Kidney epithelial cell (primary cell): ENCODE results near the gene MYO7B. TPM values are rescaled to one million over a fixed set of nuclear protein-coding genes. Genes with fewer than 3 reads are reported as not detected.
"Not testable (repeated sequence)": the region's sequence is repeated elsewhere in the genome, so short reads cannot be mapped to it uniquely, and the experiment has no call there.

Experiments used
- DNase-seq: peaks from one replicate; pipeline ENCODE4 v3.0.0-alpha.2; 2010; ENCODE audit warnings: low read depth
- H3K27me3 ChIP-seq: 2 replicates; pipeline ENCODE4 v1.6.0; 2011; ENCODE audit warnings: low read length; ENCODE audit not compliant: control insufficient read depth, insufficient read depth
- H3K36me3 ChIP-seq: 2 replicates; pipeline ENCODE4 v1.5.1; 2011; ENCODE audit warnings: low read length; ENCODE audit not compliant: control insufficient read depth, insufficient read depth
- H3K4me3 ChIP-seq: 2 replicates; pipeline ENCODE4 v1.5.1; 2011; ENCODE audit warnings: low read depth, mild to moderate bottlenecking, control low read depth, low read length
- total RNA-seq: library from RNA; depleted of rRNA; stranded (reverse); fragments of >200 nt; gene quantifications from 2 replicates; pipeline ENCODE4 v1.2.3, GENCODE V29; 2015
- TF ChIP-seq, protein P1 (sequence below): IDR thresholded peaks from 2 replicates; pipeline ENCODE4 v1.5.1; 2011; ENCODE audit warnings: mild to moderate bottlenecking, moderate library complexity, low read length, control low read depth, inconsistent platforms; ENCODE audit not compliant: insufficient read depth, poor library complexity, severe bottlenecking

MYO7B gene
- total RNA-seq, 1 donor from 2014 or later = 0.50 TPM

DNA sequence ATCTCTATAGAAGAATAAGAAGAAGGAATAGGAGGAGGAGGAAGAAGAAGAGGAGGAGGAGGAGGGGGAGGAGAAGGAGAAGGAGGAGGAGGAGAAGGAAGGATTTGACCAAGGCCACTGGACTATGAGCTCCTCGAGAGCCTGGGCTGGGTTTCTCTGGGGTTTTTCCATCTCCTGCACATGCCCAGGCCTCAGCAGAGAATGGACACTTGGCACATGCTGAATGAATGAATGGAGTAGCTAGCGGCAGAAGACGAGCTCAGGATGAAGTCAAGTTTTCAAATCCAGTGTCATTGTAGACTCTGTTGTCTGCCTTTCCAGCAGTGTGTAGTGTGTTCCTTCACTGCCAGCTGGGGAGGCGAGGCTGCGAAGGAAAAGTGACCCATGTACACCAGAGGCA, 2.2 kb downstream of the MYO7B start:
- no peak for DNase-seq
- peaks cover 4% of the 10 kb centered on the region for H3K27me3 ChIP-seq
- H3K36me3 ChIP-seq = no peaks in the 10 kb centered on the region
- TF ChIP-seq, protein P1, sequence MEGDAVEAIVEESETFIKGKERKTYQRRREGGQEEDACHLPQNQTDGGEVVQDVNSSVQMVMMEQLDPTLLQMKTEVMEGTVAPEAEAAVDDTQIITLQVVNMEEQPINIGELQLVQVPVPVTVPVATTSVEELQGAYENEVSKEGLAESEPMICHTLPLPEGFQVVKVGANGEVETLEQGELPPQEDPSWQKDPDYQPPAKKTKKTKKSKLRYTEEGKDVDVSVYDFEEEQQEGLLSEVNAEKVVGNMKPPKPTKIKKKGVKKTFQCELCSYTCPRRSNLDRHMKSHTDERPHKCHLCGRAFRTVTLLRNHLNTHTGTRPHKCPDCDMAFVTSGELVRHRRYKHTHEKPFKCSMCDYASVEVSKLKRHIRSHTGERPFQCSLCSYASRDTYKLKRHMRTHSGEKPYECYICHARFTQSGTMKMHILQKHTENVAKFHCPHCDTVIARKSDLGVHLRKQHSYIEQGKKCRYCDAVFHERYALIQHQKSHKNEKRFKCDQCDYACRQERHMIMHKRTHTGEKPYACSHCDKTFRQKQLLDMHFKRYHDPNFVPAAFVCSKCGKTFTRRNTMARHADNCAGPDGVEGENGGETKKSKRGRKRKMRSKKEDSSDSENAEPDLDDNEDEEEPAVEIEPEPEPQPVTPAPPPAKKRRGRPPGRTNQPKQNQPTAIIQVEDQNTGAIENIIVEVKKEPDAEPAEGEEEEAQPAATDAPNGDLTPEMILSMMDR = no peak
- no peak overlapping the region for H3K4me3 ChIP-seq

DNA sequence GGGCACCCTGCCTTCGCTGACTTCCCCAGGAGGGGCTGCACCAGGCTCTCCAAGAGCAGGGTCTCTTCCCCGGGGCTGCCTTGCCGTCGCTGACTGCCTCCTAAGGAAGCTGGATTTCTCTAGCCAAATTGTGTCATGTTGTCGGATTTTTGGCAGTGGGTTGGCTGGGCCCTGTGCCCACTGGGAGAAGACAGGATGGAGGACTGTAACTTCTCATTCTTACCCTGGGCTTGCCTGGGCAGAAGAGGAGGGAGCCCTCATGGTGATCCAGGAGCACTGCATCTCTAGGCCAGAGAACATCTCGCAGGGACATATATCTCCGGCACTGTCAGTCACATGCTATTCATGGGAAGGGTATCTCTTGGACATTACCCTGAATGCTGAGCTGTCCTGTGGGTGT, 6.3 kb downstream of the MYO7B start:
- H3K27me3 ChIP-seq = peaks cover 7% of the 10 kb centered on the region
- DNase-seq = no peak
- TF ChIP-seq, protein P1 = no peak
- no peak overlapping the region for H3K4me3 ChIP-seq
- H3K36me3 ChIP-seq = no peaks in the 10 kb centered on the region

DNA sequence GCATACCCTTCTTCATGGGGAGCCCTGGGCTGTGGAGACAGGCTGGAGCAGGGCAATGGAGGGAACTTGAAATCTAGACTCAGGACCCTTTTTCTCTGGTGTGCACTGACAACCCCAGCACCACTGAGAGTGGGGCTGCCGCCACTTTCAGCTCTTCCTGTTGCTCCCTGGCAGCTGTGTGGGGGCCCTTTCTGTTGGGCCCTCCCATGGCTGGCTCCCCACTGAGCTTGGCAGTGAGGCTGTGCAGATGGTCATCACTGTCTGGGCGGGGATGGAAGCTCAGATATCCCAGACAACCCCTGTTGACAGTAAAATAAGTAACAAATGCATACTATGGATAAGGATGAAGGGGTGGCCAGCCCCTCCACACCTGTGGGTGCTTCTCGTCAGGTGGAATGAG, 6.7 kb downstream of the MYO7B start:
- DNase-seq = no peak
- H3K27me3 ChIP-seq = peaks cover 7% of the 10 kb centered on the region
- no peak overlapping the region for H3K4me3 ChIP-seq
- no peaks in the 10 kb centered on the region for H3K36me3 ChIP-seq
- TF ChIP-seq, protein P1 = no peak

DNA sequence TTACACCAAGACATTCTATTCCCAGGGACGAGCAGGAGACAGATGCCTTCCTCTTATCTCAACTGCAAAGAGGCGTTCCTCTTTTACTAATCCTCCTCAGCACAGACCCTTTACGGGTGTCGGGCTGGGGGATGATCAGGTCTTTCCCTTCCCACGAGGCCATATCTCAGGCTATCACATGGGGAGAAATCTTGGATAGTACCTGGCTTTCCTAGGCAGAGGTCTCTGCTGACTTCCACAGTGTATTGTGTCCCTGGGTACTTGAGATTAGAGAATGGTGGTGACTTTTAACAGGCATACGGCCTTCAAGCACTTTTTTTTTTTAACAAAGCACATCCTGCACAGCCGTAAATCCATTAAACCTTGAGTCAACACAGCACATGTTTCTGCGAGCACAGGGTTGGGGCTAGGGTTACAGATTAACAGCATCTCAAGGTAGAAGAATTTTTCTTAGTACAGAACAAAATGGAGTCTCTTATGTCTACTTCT, 7.6 kb downstream of the MYO7B start:
- DNase-seq, H3K36me3 ChIP-seq, H3K27me3 ChIP-seq, H3K4me3 ChIP-seq: not testable (repeated sequence)

DNA sequence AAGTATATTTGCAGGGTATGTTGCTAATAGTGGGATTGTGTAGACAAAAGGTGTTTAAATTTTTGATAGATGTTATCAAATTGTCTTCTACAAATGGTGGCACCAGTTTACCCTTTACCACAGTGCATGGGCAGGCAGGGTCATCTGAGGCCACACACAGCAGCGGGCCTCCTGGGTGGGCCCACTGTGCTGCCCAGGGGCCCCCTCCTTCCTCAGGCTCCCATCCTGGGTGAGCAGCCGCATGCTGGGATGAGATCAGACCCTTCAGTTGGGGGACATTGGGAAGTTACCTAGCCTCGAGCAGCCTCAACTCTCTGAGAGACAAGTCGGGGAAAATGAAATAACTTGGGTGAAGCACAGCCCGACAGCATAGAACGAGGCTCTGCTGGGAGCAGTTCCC, 9.7 kb downstream of the MYO7B start:
- TF ChIP-seq, protein P1 = no peak
- H3K36me3 ChIP-seq = no peaks in the 10 kb centered on the region
- no peak for DNase-seq
- no peak overlapping the region for H3K4me3 ChIP-seq
- H3K27me3 ChIP-seq = peaks cover 7% of the 10 kb centered on the region

DNA sequence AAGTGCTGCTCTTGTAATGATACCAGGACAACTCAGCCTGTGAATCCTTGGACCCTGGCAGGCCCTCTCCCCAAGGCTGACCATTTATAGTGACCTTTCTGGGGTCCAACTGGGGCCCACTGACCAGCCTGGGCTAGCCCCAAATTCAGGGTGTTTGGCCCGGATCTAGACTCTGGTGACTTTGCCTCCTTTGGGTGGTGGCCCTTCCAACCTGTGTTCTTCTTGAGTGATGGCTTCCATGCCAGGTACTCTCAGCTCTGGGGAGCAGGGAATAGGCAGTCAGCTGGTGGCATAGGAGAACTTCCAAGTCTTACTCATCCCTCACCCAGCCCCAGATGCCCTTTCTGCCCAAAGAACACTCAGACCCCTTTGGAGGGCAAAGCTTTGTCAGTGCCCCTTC, 10.3 kb downstream of the MYO7B start:
- Histone ChIP-seq H3K4me3 (no peak overlapping the region), H3K27me3 (peaks cover 7% of the 10 kb centered on the region), H3K36me3 (no peaks in the 10 kb centered on the region)
- DNase-seq = no peak
- TF ChIP-seq, protein P1 = no peak
